GM21786 (cell line): ENCODE data around the gene BLZF1.
"Not testable (repeated sequence)": the region's sequence is repeated elsewhere in the genome, so short reads cannot be mapped to it uniquely, and the experiment has no call there.

Source experiments
- ATAC-seq: cut with Tn5 transposase; IDR thresholded peaks from one replicate; pipeline ENCODE4 v1.9.1; 2021; ENCODE audit not compliant: unreplicated experiment

Gene BLZF1

DNA sequence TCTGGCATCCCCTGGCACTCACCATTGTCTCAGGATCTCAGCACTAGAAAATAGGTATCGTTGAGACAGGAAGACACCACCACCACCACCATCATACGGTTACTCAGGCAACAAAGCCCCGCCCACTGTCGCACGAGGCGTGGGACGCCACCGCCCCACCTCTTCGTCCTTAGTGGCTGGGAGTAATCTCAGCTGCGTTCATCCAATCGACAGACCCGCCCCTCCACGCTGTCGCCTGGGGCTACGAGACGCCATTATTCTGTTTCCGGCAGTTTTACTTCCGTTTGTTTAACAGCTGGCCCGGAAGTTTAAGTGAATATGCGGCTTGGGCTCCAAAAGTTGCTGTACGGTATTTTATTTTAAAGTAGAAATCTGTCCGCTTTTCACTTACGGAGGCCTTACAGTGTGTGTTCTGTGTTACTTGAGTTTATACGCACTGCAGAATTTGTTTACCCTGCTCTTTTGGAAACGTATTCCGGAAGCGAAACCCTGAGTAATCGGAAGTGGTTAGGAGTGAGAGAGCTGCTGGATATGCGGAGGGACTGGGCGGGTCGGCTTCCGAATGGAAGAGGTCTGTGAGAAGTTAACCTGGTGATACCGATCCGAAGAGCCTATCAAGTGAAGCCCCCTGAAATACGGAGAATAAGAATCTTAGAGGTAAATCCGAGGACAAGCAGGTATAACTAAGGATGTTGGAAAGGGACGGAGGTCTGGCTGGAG lies at the start of gene BLZF1, which contains the start of gene NME7:
Gene BLZF1, plus strand, starts transcription at position 510 of the 720 bp plus-strand sequence. CDS start 1,328 bp downstream, outside the sequence.
Gene NME7, minus strand, starts transcription at position 112 of the 720 bp plus-strand sequence. Its CDS starts 87 bp downstream, at position 25.
- ATAC-seq: peak; percentile 95

DNA sequence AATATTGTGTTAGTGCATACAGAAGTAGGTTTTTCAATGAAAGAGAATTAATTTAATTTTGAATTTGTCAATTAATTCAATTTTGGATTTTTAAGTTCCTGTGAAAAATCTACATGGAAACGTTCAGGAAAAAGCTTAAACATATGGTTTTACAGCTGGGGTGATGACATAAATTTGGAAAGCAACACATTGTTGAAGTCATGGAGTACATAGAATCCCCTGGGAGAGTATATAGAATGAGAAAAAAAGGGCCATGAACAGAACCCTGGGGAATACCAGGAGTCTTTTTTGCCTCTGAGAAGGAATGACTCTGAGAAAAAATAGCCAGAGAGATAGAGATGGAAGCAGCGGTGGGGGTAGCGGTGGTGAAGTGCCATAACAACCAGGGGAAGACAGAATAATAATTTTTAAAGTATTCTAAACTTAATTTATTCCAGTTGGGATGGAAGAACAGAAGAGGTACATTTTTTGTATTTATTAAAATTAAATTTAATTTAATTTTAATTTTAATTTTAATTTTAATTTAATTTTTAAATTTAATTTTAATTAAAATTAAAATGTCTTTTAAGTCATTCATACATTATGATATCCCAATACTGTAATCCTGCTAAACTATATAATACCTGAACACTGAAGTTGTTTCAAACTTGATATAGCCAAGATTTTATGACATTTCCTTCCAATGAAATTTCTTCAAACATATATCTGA lies 49.3 kb upstream of the BLZF1 start:
- ATAC-seq: no peak

- ATAC-seq: no peak
Observed at GRCh38 chr1:169321539-169321938, 46.5 kb upstream of the BLZF1 start.

- ATAC-seq: no peak
Observed at GRCh38 chr1:169322138-169322537, 45.9 kb upstream of the BLZF1 start.

DNA sequence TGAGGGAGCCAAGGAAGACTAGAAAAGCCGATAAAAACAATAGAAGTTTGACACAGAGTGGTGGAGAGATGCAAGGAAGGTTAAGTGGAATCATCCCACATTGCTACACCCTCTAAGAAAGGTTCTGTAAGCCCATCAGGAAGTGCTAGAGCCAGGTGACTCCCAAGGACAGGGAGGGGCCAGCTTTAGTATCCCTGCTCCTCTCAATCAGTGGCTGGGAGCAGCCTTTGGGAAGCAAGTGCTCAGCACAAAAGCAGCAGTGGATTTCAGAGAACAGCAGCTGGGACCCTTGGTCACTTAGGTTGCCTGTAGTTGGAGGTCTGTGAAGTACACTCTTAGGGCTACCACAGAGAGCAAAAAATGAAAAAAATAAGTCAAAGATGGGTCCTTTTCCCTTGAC lies 42.9 kb upstream of the BLZF1 start:
- ATAC-seq: no peak

- ATAC-seq: peak; percentile 29
Observed at GRCh38 chr1:169326261-169326955, 41.6 kb upstream of the BLZF1 start.

DNA sequence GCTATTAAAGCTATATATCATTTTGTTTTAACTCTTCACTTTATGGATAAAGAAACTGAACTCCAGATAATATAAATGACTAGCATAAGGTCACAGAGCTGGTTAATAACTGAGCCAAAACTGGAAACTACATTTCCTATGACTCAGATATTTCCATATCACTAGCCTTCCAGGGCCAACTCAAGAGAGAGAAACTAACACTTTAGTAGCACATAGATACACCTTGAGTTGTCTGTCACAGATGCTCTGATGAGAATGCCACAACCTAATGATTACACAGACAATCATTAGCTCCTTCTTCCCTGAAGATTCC lies 41.1 kb upstream of the BLZF1 start:
- ATAC-seq: peak; percentile 98

DNA sequence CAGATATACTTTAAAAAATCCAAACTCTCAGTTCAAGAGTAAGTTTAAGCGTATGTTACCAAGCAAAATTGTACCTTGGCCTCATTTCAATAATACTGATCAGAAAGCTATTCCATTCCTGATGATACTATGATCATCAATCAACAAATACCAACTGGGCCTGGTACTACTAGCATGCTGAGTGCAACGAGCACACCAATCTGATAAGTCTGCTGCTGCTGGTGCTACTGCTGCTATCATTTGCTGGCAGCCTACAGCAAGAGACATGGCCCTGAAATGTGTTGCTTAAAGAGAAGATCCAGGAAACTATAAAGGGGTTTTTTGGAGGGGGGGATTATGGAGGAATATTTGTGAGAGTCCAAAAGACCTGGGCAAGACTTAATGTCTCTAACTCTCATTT lies 40.1 kb upstream of the BLZF1 start:
- no peak for ATAC-seq

DNA sequence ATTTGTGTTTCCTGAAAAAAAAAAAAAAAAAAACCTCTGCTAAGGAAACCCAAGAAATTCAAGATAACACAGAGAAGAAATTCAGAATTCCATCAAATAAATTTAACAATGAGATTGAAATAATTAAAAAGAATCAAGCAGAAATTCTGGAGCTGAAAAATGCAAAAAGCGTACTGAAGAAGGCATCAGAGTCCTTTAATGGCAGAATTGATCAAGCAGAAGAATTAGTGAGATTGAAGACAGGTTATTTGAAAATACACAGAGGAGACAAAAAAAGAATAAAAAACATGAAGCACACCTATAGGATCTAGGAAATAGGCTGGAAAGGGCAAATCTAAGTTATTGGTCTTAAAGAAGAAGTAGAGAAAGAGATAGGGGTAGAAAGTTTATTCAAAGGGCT lies 38.6 kb upstream of the BLZF1 start:
- ATAC-seq: no peak

DNA sequence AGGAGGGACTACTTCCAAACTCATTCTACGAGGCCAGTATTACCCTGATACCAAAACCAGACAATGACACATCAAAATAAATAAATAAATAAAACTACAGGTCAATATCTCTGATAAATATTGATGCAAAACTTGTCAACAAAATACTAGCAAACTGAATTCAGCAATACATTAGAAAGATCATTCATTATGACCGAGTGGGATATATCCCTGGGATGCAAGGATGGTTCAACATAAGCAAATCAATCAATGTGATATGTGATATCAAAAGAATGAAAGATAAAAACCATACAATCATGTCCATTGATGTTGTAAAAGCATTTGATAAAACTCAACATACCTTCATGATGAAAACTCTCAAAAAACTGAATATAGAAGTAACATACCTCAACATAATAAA lies 37.1 kb upstream of the BLZF1 start:
- ATAC-seq: no peak

DNA sequence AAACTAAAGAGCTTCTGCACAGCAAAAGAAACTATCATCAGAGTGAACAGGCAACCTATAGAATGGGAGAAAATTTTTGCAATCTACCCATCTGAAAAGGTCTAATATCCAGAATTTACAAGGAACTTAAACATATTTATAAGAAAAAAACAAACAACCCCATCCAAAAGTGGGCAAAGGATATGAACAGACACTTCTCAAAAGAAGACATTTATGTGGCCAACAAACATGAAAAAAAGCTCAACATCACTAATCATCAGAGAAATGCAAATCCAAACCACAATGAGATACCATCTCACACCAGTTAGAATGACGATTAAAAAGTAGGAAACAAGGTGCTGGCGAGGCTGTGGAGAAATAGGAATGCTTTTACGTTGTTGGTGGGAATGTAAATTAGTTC lies 33.3 kb upstream of the BLZF1 start:
- ATAC-seq: not testable (repeated sequence)

- ATAC-seq: not testable (repeated sequence)
Observed at GRCh38 chr1:169336947-169337715, 30.9 kb upstream of the BLZF1 start.

- no peak for ATAC-seq
Observed at GRCh38 chr1:169338617-169339016, 29.4 kb upstream of the BLZF1 start.

DNA sequence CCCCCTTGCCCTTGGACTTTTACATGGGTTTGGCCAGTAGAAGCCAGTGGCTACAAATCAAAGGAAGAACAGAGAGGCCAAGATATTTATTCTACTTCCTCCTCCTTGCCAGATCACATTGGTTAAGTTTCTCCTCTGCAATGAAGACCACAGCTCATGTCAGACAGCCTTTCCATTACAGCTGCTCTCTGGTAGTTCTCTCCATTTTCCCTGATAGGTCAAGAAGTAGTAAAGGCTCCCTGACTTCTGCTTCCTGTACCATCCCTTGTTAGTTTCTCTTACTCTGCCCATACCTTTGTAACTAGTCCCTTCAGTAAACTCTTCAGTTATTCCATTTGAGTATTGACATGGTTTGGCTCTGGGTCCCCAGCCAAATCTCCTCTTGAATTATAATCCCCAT lies 28.2 kb upstream of the BLZF1 start:
- no peak for ATAC-seq

DNA sequence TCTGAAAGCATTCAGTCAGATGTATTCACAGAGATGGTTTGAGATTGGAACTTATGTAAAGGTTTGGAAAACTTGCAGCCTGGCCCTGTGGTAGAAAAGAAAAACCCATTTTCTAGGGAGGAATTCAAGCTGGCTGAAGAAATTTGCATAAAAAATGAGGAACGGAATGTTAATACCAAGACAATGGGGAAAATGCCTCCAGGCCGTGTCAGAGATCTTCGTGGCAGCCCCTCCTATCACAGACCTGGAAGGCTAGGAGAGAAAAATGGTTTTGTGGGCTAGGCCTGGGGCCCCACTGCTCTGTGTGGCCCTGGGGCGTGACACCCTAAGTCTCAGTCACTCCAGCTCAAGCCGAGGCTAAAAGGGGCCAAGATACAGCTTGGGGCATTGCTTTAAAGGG lies 27.1 kb upstream of the BLZF1 start:
- no peak for ATAC-seq

- ATAC-seq: not testable (repeated sequence)
Observed at GRCh38 chr1:169342096-169342495, 25.9 kb upstream of the BLZF1 start.

GRCh38 chr1:169345511-169345910 lies 22.5 kb upstream of the BLZF1 start:
- ATAC-seq: no peak

GRCh38 chr1:169346036-169346589 lies 21.9 kb upstream of the BLZF1 start:
- no peak for ATAC-seq

GRCh38 chr1:169347688-169348382 lies 20.2 kb upstream of the BLZF1 start:
- ATAC-seq: no peak

GRCh38 chr1:169348383-169349036 lies 19.5 kb upstream of the BLZF1 start:
- ATAC-seq: no peak
